ENCODE data around the gene ACHE.
"Not testable (repeated sequence)": the region's sequence is repeated elsewhere in the genome, so short reads cannot be mapped to it uniquely, and the experiment has no call there.

- not testable (repeated sequence) for TF ChIP-seq CTCF, POLR2A (IDR thresholded peaks at IDR 0.05)
Measured at GRCh38 chr7:100854899-100855298, 40.8 kb downstream of the ACHE start.
